Aortic smooth muscle cell (primary cell): ENCODE data around the gene HERC2. TPM values are rescaled to one million over a fixed set of nuclear protein-coding genes. Genes with fewer than 3 reads are reported as not detected.

Experiments used
- total RNA-seq: library from RNA; depleted of rRNA; stranded (reverse); fragments of >200 nt; gene quantifications from 2 replicates; pipeline ENCODE4 v1.2.3, GENCODE V29; 2014

The HERC2 gene
- total RNA-seq, result 44.8 and 45.8 TPM in 2 replicates

GRCh38 chr15:28322129-28322588 lies at the start of gene HERC2:
Gene HERC2 (minus strand): TSS chr15:28322179. CDS start chr15:28321433, 746 bp downstream.

GRCh38 chr15:28357984-28358383 lies 36.0 kb upstream of the HERC2 start, which contains the start of gene GOLGA6L24:
Gene GOLGA6L24 (minus strand): TSS chr15:28358084. CDS start chr15:28358023, 61 bp downstream.

GRCh38 chr15:28098766-28099554 lies 223.0 kb downstream of the HERC2 start, which contains the start of gene OCA2:
Gene OCA2 (minus strand): TSS chr15:28099315. CDS start chr15:28081874, 17,441 bp downstream.

Other genes starting within 250 kb of the HERC2 start
- gene OCA2, start 222.9 kb downstream of the HERC2 start, total RNA-seq, result under 0.01 TPM in 1 of 2 replicates, not detected in the other
- gene GOLGA6L24, start 35.9 kb upstream of the HERC2 start, total RNA-seq, result not detected in 2 replicates
- gene GOLGA8F, start 56.5 kb upstream of the HERC2 start, total RNA-seq, result not detected in 2 replicates
- not detected in 2 replicates for gene GOLGA8G, start 210.8 kb upstream of the HERC2 start, total RNA-seq
- gene GOLGA6L25, start 231.4 kb upstream of the HERC2 start, total RNA-seq, result not detected in 2 replicates